ENCODE results near the gene UBB. TPM values are rescaled to one million over a fixed set of nuclear protein-coding genes. Genes with fewer than 3 reads are reported as not detected.

UBB gene
- total and polyA plus RNA-seq, 2 experiments from 2014 or later: 1,250 to 2,041 TPM

DNA sequence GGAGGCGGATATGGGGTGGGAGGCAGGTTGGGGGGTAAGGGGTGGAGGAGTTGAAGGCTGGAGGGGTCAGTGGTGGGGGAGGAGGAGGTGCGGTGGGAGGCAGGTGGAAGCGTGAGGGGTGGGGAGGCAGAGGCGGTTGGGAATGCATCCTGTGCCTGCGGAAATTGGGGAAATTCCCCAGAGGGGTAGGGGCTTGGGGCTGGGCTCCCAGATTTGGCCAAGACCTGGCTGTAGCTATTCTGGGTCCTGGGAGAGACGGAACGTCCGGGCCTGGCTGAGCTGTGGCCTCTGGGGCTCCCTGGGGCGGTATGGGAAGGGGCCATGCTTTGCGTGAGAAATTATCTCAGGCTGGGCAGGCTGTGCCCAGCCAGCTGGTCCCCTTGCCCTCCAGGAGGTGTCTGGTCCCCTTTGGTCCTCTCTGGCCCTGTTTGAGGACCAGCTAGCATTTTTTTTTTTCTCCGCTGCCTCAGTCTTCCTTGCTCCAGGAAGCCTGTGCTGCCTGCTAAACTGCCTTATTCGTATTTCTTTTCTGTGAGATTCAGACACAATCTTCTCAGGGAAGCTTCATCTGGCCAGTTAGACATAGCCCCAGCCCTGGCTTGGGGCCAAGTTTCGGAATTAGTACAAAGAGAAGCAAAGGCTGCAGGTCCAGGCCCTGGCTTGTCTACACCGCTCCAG, 27.2 kb downstream of the UBB start:
- no peaks in the 10 kb centered on the region for H3K36me3 ChIP-seq (replicated peaks; ENCODE audit: insufficient read depth, low read depth)
- H3K79me2 ChIP-seq: no peaks in the 10 kb centered on the region
- no peaks in the 10 kb centered on the region for H3K9me3 ChIP-seq (ENCODE audit: low read depth)
- H3K4me1 ChIP-seq (ENCODE audit: insufficient read depth): peaks cover 5% of the 10 kb centered on the region
- WGBS (ENCODE audit: low lambda C conversion rate, missing lambda C conversion rate): 65% methylated on average over 9 of the region's 14 CpGs
- no peak overlapping the region for H3K4me2 ChIP-seq
- no peaks in the 10 kb centered on the region for H3K27me3 ChIP-seq
- no peak overlapping the region for H3K4me3 ChIP-seq
- no peaks in the 10 kb centered on the region for H3K9me2 ChIP-seq (replicated peaks; ENCODE audit: insufficient read depth)
- H2AFZ ChIP-seq: no peak overlapping the region
- DNase-seq (ENCODE audit: low spot score): peak; percentile 70
- H4K20me1 ChIP-seq (ENCODE audit: insufficient read depth, poor library complexity, severe bottlenecking): no peaks in the 10 kb centered on the region
- no peak for TF ChIP-seq EZH2phosphoT487 (IDR thresholded peaks at IDR 0.05; ENCODE audit: low read depth, severe bottlenecking, unreplicated experiment)
- no peak for TF ChIP-seq EZH2 (IDR thresholded peaks at IDR 0.05; ENCODE audit: borderline replicate concordance)
- TF ChIP-seq, protein P1, sequence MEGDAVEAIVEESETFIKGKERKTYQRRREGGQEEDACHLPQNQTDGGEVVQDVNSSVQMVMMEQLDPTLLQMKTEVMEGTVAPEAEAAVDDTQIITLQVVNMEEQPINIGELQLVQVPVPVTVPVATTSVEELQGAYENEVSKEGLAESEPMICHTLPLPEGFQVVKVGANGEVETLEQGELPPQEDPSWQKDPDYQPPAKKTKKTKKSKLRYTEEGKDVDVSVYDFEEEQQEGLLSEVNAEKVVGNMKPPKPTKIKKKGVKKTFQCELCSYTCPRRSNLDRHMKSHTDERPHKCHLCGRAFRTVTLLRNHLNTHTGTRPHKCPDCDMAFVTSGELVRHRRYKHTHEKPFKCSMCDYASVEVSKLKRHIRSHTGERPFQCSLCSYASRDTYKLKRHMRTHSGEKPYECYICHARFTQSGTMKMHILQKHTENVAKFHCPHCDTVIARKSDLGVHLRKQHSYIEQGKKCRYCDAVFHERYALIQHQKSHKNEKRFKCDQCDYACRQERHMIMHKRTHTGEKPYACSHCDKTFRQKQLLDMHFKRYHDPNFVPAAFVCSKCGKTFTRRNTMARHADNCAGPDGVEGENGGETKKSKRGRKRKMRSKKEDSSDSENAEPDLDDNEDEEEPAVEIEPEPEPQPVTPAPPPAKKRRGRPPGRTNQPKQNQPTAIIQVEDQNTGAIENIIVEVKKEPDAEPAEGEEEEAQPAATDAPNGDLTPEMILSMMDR (IDR thresholded peaks at IDR 0.05; ENCODE audit: poor library complexity): no peak
- H3K27ac ChIP-seq: peak overlapping the region; percentile 19

DNA sequence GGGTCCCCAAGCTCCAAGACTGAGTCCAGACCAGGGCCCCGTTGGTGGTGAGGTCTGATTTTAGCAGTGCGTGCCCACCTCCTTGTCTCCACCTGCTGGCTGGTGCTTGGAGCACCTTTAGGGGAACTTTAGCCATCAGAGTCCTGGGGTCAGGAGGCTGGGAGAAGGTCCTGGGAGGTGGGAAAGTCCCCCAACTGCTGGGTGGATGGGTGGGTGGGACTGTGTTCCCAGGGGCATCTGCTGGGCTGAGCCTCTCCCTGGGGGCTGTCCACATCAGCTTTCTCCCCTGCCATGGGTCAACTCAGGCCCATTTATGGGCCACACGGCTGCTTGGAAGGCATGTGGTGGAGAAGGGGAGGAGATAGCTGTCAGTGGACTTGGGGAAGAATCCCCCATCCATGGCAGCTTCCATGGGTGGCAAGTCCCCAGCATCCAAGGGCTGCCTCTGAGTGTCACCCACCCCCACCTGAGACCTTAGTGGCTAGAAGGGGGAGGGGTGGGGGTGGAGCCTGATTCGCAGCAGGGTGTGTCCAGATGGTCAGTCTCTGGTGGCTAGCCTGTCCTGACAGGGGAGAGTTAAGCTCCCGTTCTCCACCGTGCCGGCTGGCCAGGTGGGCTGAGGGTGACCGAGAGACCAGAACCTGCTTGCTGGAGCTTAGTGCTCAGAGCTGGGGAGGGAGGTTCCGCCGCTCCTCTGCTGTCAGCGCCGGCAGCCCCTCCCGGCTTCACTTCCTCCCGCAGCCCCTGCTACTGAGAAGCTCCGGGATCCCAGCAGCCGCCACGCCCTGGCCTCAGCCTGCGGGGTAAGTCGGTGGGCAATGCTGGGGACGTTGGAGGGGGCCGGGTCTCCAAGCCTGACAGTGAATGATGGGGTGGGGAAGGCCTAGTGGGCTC, 34.4 kb downstream of the UBB start, which contains the start of gene TRPV2:
Gene TRPV2 (plus strand): TSS at position 541 of the 894 bp plus-strand sequence. CDS start 2,098 bp downstream, outside the sequence.
- Histone ChIP-seq H3K9me3 (ENCODE audit: low read depth) (no peaks in the 10 kb centered on the region), H3K27me3 (no peaks in the 10 kb centered on the region), H4K20me1 (ENCODE audit: insufficient read depth, poor library complexity, severe bottlenecking) (no peaks in the 10 kb centered on the region), H3K9me2 (replicated peaks; ENCODE audit: insufficient read depth) (no peaks in the 10 kb centered on the region), H3K4me3 (no peak within 1 kb of the TSS), H3K4me1 (ENCODE audit: insufficient read depth) (peaks cover 23% of the 10 kb centered on the region), H3K36me3 (replicated peaks; ENCODE audit: insufficient read depth, low read depth) (no peaks in the 10 kb centered on the region), H3K4me2 (peak within 1 kb of the TSS; percentile 73), H3K79me2 (no peaks in the 10 kb centered on the region), H2AFZ (no peak within 1 kb of the TSS), H3K27ac (no peak within 1 kb of the TSS)
- DNase-seq (ENCODE audit: low spot score): peak; percentile 32
- WGBS (ENCODE audit: low lambda C conversion rate, missing lambda C conversion rate): 34% methylated on average over 20 of the region's 21 CpGs
- TF ChIP-seq, protein P1 (IDR thresholded peaks at IDR 0.05; ENCODE audit: poor library complexity): peak; percentile 26
- TF ChIP-seq EZH2phosphoT487 (IDR thresholded peaks at IDR 0.05; ENCODE audit: low read depth, severe bottlenecking, unreplicated experiment) (no peak), EZH2 (IDR thresholded peaks at IDR 0.05; ENCODE audit: borderline replicate concordance) (no peak)

DNA sequence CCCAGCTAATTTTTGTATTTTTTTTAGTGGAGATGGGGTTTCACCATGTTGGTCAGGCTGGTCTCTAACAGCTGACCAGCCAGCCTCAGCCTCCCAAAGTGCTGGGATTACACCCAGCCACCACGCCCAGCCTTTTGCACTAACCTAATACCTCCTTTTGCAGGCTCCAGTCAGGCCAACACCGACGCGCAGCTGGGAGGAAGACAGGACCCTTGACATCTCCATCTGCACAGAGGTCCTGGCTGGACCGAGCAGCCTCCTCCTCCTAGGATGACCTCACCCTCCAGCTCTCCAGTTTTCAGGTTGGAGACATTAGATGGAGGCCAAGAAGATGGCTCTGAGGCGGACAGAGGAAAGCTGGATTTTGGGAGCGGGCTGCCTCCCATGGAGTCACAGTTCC, 36.5 kb downstream of the UBB start:
- no peak overlapping the region for H3K4me2 ChIP-seq

More for the DNA sequence above, 36.5 kb downstream of the UBB start:
- H4K20me1 ChIP-seq (ENCODE audit: insufficient read depth, poor library complexity, severe bottlenecking): no peaks in the 10 kb centered on the region
- H3K9me3 ChIP-seq (ENCODE audit: low read depth): no peaks in the 10 kb centered on the region
- no peak for DNase-seq (ENCODE audit: low spot score)
- H3K36me3 ChIP-seq (replicated peaks; ENCODE audit: insufficient read depth, low read depth): no peaks in the 10 kb centered on the region
- no peak overlapping the region for H3K4me3 ChIP-seq
- H3K79me2 ChIP-seq: no peaks in the 10 kb centered on the region
- H2AFZ ChIP-seq: no peak overlapping the region
- no peaks in the 10 kb centered on the region for H3K27me3 ChIP-seq
- H3K27ac ChIP-seq: no peak overlapping the region
- TF ChIP-seq EZH2 (IDR thresholded peaks at IDR 0.05; ENCODE audit: borderline replicate concordance) (no peak), EZH2phosphoT487 (IDR thresholded peaks at IDR 0.05; ENCODE audit: low read depth, severe bottlenecking, unreplicated experiment) (no peak)
- TF ChIP-seq, protein P1 (IDR thresholded peaks at IDR 0.05; ENCODE audit: poor library complexity): no peak
- H3K4me1 ChIP-seq (ENCODE audit: insufficient read depth): peaks cover 23% of the 10 kb centered on the region
- WGBS (ENCODE audit: low lambda C conversion rate, missing lambda C conversion rate): 97% methylated on average over 7 of the region's 7 CpGs
- H3K9me2 ChIP-seq (replicated peaks; ENCODE audit: insufficient read depth): no peaks in the 10 kb centered on the region

Measured in hepatocyte (in vitro differentiated cells).